DOHH2 (cell line): ENCODE measurements around the gene C1orf159.

Experiments
- H3F3A ChIP-seq: fragments of 200-600 bp; sonication (generic), shearing (Covaris generic); 2 replicates; pipeline ENCODE4 v1.6.0; 2016; ENCODE audit warnings: antibody characterized with exemption, mild to moderate bottlenecking; ENCODE audit not compliant: control insufficient read depth, insufficient read depth
- H3K27ac ChIP-seq: fragments of 200-600 bp; sonication (generic); 2 replicates; pipeline ENCODE4 v1.5.1; 2014; ENCODE audit warnings: low read depth, mild to moderate bottlenecking, low read length, moderate library complexity
- H3K27me3 ChIP-seq: fragments of 200-600 bp; sonication (generic); 2 replicates; pipeline ENCODE4 v1.6.1; 2014; ENCODE audit warnings: mild to moderate bottlenecking, low read length, mixed read lengths; ENCODE audit not compliant: control insufficient read depth
- H3K36me3 ChIP-seq: fragments of 200-600 bp; sonication (generic); 2 replicates; pipeline ENCODE4 v1.6.1; 2014; ENCODE audit warnings: mild to moderate bottlenecking, low read length, moderate library complexity, mixed read lengths; ENCODE audit not compliant: control insufficient read depth
- H3K4me1 ChIP-seq: fragments of 200-600 bp; sonication (generic); 2 replicates; pipeline ENCODE4 v1.6.1; 2014; ENCODE audit warnings: mild to moderate bottlenecking, low read length, mixed read lengths; ENCODE audit not compliant: control insufficient read depth
- H3K4me2 ChIP-seq: fragments of 200-600 bp; sonication (generic); 2 replicates; pipeline ENCODE4 v1.6.0; 2014; ENCODE audit warnings: mild to moderate bottlenecking, low read length, moderate library complexity
- H3K4me3 ChIP-seq: fragments of 200-600 bp; sonication (generic); 2 replicates; pipeline ENCODE4 v1.5.1; 2014; ENCODE audit warnings: mild to moderate bottlenecking, low read length, mixed read lengths
- H3K79me2 ChIP-seq: fragments of 200-600 bp; sonication (generic); 2 replicates; pipeline ENCODE4 v1.6.1; 2014; ENCODE audit warnings: mild to moderate bottlenecking, low read length, mixed read lengths; ENCODE audit not compliant: control insufficient read depth
- H3K9me2 ChIP-seq: fragments of 200-600 bp; sonication (generic); replicated peaks from 2 replicates; pipeline ENCODE4 v1.6.1; 2014; ENCODE audit warnings: mild to moderate bottlenecking, low read length, mixed read lengths; ENCODE audit not compliant: control insufficient read depth
- H3K9me3 ChIP-seq: fragments of 200-600 bp; sonication (generic); 2 replicates; pipeline ENCODE4 v1.6.1; 2014; ENCODE audit warnings: antibody characterized with exemption, low read length, mixed read lengths; ENCODE audit not compliant: control insufficient read depth, insufficient read depth
- H4K20me1 ChIP-seq: fragments of 200-600 bp; sonication (generic); 2 replicates; pipeline ENCODE4 v1.6.0; 2014; ENCODE audit warnings: low read depth, mild to moderate bottlenecking, antibody characterized with exemption, low read length, moderate library complexity; ENCODE audit not compliant: control insufficient read depth, insufficient read depth
- CTCF ChIP-seq: fragments of 200-600 bp; sonication (generic); IDR thresholded peaks from one replicate; pipeline ENCODE4 v1.5.1; 2014; ENCODE audit warnings: antibody characterized with exemption, mild to moderate bottlenecking, low read depth, low read length; ENCODE audit not compliant: poor library complexity, severe bottlenecking
- EZH2phosphoT487 ChIP-seq: fragments of 200-600 bp; sonication (generic); IDR thresholded peaks from 2 replicates; pipeline ENCODE4 v1.6.1; 2017; ENCODE audit warnings: borderline replicate concordance, mild to moderate bottlenecking, antibody characterized with exemption, low read length, moderate library complexity, mixed read lengths

C1orf159 gene

GRCh38 chr1:1148569-1148968 is 32.7 kb upstream of the C1orf159 start:
- H3K36me3 ChIP-seq: no peaks in the 10 kb centered on the region
- peaks cover 16% of the 10 kb centered on the region for H3K4me1 ChIP-seq

GRCh38 chr1:1148061-1148460 is 32.2 kb upstream of the C1orf159 start:
- Histone ChIP-seq H3K4me1 (peaks cover 21% of the 10 kb centered on the region), H4K20me1 (no peaks in the 10 kb centered on the region), H3K36me3 (no peaks in the 10 kb centered on the region), H3K4me2 (no peak overlapping the region), H3K27me3 (no peaks in the 10 kb centered on the region), H3F3A (peaks cover 12% of the 10 kb centered on the region), H3K9me2 (no peaks in the 10 kb centered on the region), H3K9me3 (peaks cover 12% of the 10 kb centered on the region), H3K27ac (no peak overlapping the region), H3K4me3 (no peak overlapping the region), H3K79me2 (no peaks in the 10 kb centered on the region)
- TF ChIP-seq EZH2phosphoT487: no peak
- TF ChIP-seq CTCF: no peak

More at GRCh38 chr1:1148569-1148968, 32.7 kb upstream of the C1orf159 start:
- Histone ChIP-seq H3K9me2 (no peaks in the 10 kb centered on the region), H3F3A (peaks cover 17% of the 10 kb centered on the region), H3K9me3 (peaks cover 18% of the 10 kb centered on the region), H3K4me2 (no peak overlapping the region), H3K27ac (no peak overlapping the region), H3K79me2 (no peaks in the 10 kb centered on the region), H3K4me3 (no peak overlapping the region), H3K27me3 (no peaks in the 10 kb centered on the region), H4K20me1 (no peaks in the 10 kb centered on the region)
- no peak for TF ChIP-seq CTCF
- no peak for TF ChIP-seq EZH2phosphoT487

GRCh38 chr1:1146596-1146995 is 30.7 kb upstream of the C1orf159 start:
- Histone ChIP-seq H4K20me1 (no peaks in the 10 kb centered on the region), H3K4me1 (peaks cover 21% of the 10 kb centered on the region), H3K4me2 (no peak overlapping the region), H3K27me3 (peaks cover 3% of the 10 kb centered on the region; the same call in 1 of the 2 replicates), H3K9me2 (no peaks in the 10 kb centered on the region), H3F3A (no peaks in the 10 kb centered on the region), H3K27ac (no peak overlapping the region), H3K79me2 (no peaks in the 10 kb centered on the region), H3K9me3 (no peaks in the 10 kb centered on the region), H3K36me3 (no peaks in the 10 kb centered on the region), H3K4me3 (no peak overlapping the region)
- no peak for TF ChIP-seq EZH2phosphoT487
- TF ChIP-seq CTCF: no peak
